Spleen (tissue), 7 donors: ENCODE data around the gene GNS.

ENCODE experiments used
- CTCF ChIP-seq, 11 experiments: fragments of 200-600 bp in 7 of 11; fragments of 450-650 bp in 4 of 11; sonication (generic) in 4 of 11; IDR thresholded peaks in 8 of 11; conservative IDR thresholded peaks in 3 of 11; 1 replicate in 7 of 11; 2 replicates in 4 of 11; pipeline versions ENCODE4 v1.4.0 to v1.8.0; 2016 to 2021; ENCODE audit warnings: antibody characterized with exemption in 11 of 11, inconsistent platforms in 4 of 11, mild to moderate bottlenecking in 1 of 11
- POLR2A ChIP-seq, 3 donors: fragments of 450-650 bp; IDR thresholded peaks; one replicate each; pipeline ENCODE4 v1.5.1; 2017; ENCODE audit warnings: antibody characterized with exemption in 3 of 3, mild to moderate bottlenecking in 1 of 3
- POLR2AphosphoS5 ChIP-seq, 3 donors: sonication (generic); formaldehyde crosslinking; IDR thresholded peaks; one replicate each; pipeline ENCODE4 v1.5.1; 2017; ENCODE audit warnings: antibody characterized with exemption in 3 of 3
- donor health status: DM: no; HTN: no; CAD: no; lungs with moderate emphysema.
- donor health status: DM: no; HTN: no; CAD: no.
- donor health status: DM: no; HTN: no; CAD: no.

DNA sequence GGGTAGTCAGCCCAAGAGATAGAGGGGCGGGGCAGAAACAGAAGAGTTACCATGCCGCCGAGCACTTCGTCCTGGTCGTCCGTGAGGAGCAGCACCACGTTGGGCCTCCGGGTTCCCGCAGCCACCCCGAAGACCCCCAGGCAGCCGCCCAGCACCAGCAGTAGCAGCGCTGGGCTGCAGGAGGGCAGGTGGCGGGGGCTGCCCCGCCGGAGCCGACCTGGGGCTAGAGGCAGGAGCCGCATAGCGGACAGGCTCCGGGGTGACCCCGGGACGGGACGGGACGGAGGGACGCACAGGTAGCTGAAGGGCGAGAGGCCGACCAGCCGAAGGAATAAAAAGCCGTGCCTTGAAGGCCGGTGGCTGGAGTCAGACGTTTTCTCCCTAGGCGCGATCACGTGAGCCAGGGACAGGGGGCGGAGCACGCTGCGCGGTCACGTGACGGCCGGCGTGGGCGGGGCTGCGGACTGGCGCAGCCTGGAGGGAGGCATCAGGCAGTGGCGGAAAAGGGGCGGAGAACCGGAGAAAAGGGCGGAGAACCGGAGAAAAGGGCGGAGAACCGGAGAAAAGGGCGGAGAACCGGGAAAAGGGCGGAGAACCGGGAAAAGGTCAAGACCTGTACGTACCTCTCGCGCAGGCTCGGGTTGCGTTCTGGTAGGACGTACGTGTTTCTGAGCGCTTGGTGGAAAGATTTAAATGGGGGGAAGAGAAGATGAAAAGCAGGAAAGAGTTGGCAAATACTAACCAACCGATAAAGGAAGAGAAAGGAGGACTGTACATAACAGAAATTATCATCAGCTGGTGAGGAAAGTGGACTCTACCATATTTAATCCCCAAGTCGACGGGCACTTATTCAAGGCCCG lies at the start of gene GNS:
- TF ChIP-seq POLR2AphosphoS5 (IDR thresholded peaks at IDR 0.05), result peak; percentile 91 to 95 (median 95)
- TF ChIP-seq CTCF (IDR thresholded peaks at IDR 0.05 in 8 of 11, conservative IDR thresholded peaks at IDR 0.05 in 3 of 11), result peak in 4 of 11 experiments; percentile 9 to 38 (median 21)
- TF ChIP-seq POLR2A (IDR thresholded peaks at IDR 0.05), result peak in 1 of 3 donors; percentile 63
